ENCODE measurements around the gene ERICH3. TPM values are rescaled to one million over a fixed set of nuclear protein-coding genes. Genes with fewer than 3 reads are reported as not detected.

The ERICH3 gene, protein sequence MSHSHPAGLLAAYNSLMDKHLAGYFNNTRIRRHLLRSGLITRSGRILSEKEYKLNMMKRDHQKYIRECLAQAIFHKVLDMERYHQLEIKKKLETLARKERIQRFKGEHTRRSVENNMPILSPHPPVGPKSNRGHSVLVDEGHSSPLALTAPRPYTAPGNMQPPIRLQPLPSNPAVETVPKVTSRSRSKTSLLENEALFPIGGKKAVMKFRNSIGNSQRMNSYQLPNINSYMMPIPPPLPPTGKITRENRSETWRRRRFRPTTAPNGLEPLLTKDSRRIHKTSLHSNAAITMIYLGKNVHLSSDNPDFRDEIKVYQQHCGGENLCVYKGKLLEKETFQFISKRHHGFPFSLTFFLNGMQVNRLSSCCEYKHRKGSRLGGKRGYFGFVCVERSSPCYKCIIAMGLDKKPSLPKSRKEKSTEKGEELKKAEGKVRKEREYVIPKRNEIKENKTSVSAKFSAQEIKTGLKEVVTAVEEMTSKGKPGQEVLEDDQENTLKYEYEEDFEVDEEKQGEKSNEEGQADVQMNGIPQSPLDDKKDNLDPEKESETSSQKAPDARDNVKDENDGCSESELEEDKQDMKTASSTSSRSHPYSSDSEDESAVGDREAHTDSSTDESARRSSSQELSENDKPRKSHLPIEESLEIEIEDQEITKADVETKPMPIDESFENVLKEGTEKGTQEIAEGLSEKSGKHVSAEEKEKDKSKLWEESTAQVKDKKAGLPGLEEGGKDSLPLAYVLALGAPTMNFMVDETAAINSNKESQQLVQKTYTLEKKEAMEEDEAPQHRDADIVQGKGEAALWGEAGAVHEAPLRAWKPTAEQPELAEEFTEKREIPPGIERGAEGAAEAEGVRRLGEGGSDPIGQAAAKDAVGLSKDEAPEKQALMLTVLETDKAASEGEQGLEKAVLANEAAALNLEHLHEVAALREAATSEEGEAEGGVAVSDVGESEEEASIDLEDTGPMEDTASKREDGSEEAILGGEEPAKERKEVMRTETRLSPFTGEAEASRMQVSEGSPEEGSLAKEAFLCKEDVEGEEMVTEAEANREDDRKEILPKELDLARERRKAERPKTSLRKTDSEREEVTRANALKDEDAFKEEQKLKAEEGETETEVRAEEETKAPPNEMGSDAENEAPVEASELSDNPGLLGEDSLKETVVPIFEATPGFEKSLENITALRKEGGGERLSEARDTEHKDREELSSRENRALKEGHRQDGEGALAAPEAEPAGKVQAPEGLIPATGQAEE (N-terminal part only)
- not detected for total RNA-seq
- polyA plus RNA-seq (2013, experiment 1 of 2) = 0.25 TPM
- polyA plus RNA-seq (2013, experiment 2 of 2) = 0.25 TPM
- long read RNA-seq, experiment 1 = 0 reads
- long read RNA-seq, experiment 2 = 0 reads
- long read RNA-seq, experiment 3 = 0 reads
- long read RNA-seq, experiment 4 = 0 reads

GRCh38 chr1:74673351-74674111 is at the start of gene ERICH3:
Gene ERICH3 (minus strand): TSS chr1:74673792. CDS start chr1:74673519, 273 bp downstream.
- H3K9me3 ChIP-seq (ENCODE audit: control insufficient read depth, low read length) = peaks cover 23% of the 10 kb centered on the region
- Mint-ChIP-seq H3K36me3 (ENCODE audit: low read depth) (no peaks in the 10 kb centered on the region), H3K4me3 (peak within 1 kb of the TSS; percentile 46), H3K9me3 (peaks cover 29% of the 10 kb centered on the region), H3K4me1 (peaks cover 20% of the 10 kb centered on the region), H3K27me3 (ENCODE audit: insufficient read depth) (peaks cover 34% of the 10 kb centered on the region), H3K27ac (no peak within 1 kb of the TSS)
- H3K27ac ChIP-seq (ENCODE audit: low read depth, low read length) = no peak within 1 kb of the TSS
- WGBS, 2 experiments (ENCODE audit: insufficient coverage in 1 of 2, insufficient read length in 1 of 2) = 25 to 32% methylated on average over 7 to 43 of the region's 44 CpGs
- H3K4me3 ChIP-seq (ENCODE audit: low read length) = peak within 1 kb of the TSS; percentile 62
- no peak for TF ChIP-seq CTCF (conservative IDR thresholded peaks at IDR 0.05)
- peaks cover 4% of the 10 kb centered on the region for H3K4me1 ChIP-seq (ENCODE audit: control insufficient read depth, insufficient read depth, low read length)
- peak; percentile 60 for DNase-seq
- peaks cover 24% of the 10 kb centered on the region for H3K27me3 ChIP-seq (ENCODE audit: control insufficient read depth, insufficient read depth, low read length, poor library complexity, severe bottlenecking)
- H3K9ac ChIP-seq (ENCODE audit: extremely low read depth, low read length, poor library complexity, severe bottlenecking) = no peak within 1 kb of the TSS
- H3K36me3 ChIP-seq (ENCODE audit: control insufficient read depth, insufficient read depth, low read length) = no peaks in the 10 kb centered on the region

- no peak overlapping the region for H3K27ac Mint-ChIP-seq
- Histone ChIP-seq H3K9me3 (ENCODE audit: control insufficient read depth, low read length) (no peaks in the 10 kb centered on the region), H3K27me3 (ENCODE audit: control insufficient read depth, insufficient read depth, low read length, poor library complexity, severe bottlenecking) (no peaks in the 10 kb centered on the region), H3K27ac (ENCODE audit: low read depth, low read length) (no peak overlapping the region), H3K4me1 (ENCODE audit: control insufficient read depth, insufficient read depth, low read length) (peaks cover 2% of the 10 kb centered on the region), H3K4me3 (ENCODE audit: low read length) (no peak overlapping the region), H3K36me3 (ENCODE audit: control insufficient read depth, insufficient read depth, low read length) (peaks cover 25% of the 10 kb centered on the region), H3K9ac (ENCODE audit: extremely low read depth, low read length, poor library complexity, severe bottlenecking) (no peak overlapping the region)
- no peak for DNase-seq
- WGBS, 2 experiments (ENCODE audit: insufficient coverage in 1 of 2, insufficient read length in 1 of 2) = 90 to 100% methylated on average over 2 of the region's 2 CpGs
- H3K36me3 Mint-ChIP-seq (ENCODE audit: low read depth) = peaks cover 2% of the 10 kb centered on the region
- no peaks in the 10 kb centered on the region for H3K9me3 Mint-ChIP-seq
- H3K4me1 Mint-ChIP-seq = peaks cover 12% of the 10 kb centered on the region
- TF ChIP-seq CTCF (conservative IDR thresholded peaks at IDR 0.05) = no peak
- no peaks in the 10 kb centered on the region for H3K27me3 Mint-ChIP-seq (ENCODE audit: insufficient read depth)
- H3K4me3 Mint-ChIP-seq = no peak overlapping the region
Observed at GRCh38 chr1:74717626-74718025, 44.0 kb upstream of the ERICH3 start.
